Stimulated activated CD4-positive, alpha-beta T cell treated with anti-CD3 and anti-CD28 coated beads, TNF-alpha, amount 100 ng/mL, for 24 hours (primary cell): Measurements from ENCODE around the gene MPHOSPH6.
"Not testable (repeated sequence)": the region's sequence is repeated elsewhere in the genome, so short reads cannot be mapped to it uniquely, and the experiment has no call there.

Experiments
- DNase-seq, 3 experiments: peaks; one replicate each; pipeline ENCODE4 v3.0.0-alpha.2; 2020; ENCODE audit warnings: low read depth in 3 of 3

MPHOSPH6 gene

DNA sequence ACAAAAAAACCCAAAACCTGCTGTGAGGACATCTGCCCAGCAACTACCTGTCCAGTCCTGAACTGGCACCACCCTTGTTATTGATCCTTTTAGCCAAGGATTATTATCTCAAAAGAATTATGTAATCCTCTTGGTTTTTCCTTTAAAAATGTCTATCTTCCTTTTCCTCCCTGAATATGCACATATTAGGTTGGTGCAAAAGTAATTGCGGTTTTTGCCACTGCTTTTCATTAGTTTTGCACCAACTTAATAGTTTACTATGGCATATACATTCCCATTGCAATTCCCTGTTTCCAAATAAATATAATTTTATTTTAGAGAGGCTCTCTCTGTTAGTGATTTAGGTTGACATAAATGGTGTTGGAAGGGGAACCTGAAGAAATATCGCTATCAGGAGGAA is 51.3 kb downstream of the MPHOSPH6 start:
- DNase-seq: no peak

- no peak for DNase-seq
These were observed 53.5 kb downstream of the MPHOSPH6 start for GRCh38 chr16:82116535-82116934.

DNA sequence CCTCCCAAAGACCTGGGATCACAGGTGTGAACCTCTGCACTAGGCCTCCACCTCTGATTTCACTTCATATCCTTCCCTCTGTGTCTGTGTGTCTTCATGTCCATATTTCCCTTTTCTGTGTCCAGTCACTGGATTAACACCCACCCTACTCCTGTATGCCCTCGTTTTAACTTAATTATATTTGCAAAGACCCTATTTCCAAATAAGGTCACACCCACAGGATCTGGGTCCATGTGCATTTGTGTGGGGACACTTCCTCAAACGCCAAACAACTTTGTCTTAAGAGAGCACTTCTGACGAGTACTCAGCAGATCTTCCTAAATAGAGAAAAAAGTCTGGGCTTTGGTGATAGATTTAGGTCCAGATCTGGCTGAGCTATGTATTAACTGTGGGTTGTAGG is 56.3 kb downstream of the MPHOSPH6 start:
- DNase-seq: no peak

GRCh38 chr16:82111944-82112343 is 58.1 kb downstream of the MPHOSPH6 start:
- no peak for DNase-seq

GRCh38 chr16:82109266-82109665 is 60.8 kb downstream of the MPHOSPH6 start:
- DNase-seq: not testable (repeated sequence)

DNA sequence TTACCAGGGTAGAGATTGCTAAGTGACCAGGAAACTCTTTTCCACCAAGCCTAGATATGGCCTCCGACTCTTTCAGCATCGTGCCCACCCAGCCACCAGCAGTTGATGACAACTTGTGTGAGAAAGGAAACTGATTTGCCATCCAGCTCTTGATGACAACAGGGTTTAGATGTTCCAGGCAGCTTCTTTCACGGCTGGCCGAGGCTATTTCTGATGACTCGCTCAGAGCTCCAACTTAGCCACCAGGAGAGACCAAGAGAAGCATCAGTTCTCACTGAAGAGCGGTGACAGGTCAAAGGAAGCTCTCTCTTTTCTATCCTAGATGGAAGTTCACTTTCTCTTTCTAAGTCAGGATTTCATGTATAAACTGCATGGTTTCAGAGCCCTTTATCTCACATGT is 61.2 kb downstream of the MPHOSPH6 start:
- DNase-seq: no peak

DNA sequence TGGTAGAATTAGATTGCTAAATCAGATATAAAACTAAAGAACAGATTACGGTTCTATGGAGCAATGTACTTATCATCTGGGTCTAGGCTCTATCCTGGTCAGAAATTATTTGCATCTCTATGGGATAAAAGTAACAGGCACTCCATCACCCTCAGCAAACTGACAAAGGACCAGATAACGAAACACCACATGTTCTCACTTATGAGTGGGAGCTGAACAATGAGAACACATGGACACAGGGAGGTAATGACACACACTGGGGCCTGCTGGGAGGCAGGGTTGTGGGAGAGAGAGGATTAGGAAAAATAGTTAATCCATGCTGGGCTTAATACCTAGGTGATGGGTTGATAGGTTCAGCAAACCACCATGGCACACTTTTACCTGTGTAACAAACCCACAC is 61.9 kb downstream of the MPHOSPH6 start:
- no peak for DNase-seq

DNA sequence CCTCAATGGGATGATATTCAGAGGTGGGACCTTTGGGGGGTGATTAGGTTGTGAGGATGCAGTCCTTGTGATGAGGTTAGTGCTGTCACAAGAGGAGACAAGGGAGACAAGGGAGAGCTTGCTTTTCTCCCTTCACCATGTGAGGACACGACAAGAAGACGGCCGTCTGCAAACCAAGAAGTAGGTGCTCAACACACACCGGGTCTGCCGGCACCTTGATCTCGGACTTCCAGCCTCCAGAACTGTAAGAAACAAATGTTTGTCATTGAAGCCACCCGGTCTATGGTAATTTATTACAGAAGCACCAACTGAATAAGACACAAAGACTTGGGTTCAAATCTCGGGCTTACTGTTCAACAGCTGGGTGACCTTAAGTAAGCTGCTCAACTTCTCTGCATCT is 64.9 kb downstream of the MPHOSPH6 start:
- DNase-seq: no peak
